ENCODE measurements around the gene EDEM3.
A peak's percentile ranks its signal among the peaks of the same experiment; 100 is the strongest.
"Not testable (repeated sequence)": the region's sequence is repeated elsewhere in the genome, so short reads cannot be mapped to it uniquely, and the experiment has no call there.

The EDEM3 gene

DNA sequence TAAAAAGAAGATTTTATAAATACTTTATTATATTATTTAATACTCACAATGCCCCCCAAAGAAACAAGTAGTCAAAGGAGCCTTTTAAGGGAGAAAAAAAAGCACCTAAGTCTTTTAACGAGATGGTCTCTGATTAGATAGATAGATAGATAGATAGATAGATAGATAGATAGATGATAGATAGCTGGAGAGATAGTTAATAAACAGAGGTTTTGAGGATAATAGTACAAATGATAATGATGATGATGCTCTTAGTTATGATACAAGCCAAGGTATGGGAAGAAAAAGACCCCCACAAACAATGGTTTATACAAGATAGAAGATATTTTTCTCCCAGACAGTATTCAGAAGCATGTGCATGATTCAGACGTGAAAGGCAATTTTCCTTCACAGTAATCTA, 14.6 kb upstream of the EDEM3 start:
- no peak for DNase-seq

DNA sequence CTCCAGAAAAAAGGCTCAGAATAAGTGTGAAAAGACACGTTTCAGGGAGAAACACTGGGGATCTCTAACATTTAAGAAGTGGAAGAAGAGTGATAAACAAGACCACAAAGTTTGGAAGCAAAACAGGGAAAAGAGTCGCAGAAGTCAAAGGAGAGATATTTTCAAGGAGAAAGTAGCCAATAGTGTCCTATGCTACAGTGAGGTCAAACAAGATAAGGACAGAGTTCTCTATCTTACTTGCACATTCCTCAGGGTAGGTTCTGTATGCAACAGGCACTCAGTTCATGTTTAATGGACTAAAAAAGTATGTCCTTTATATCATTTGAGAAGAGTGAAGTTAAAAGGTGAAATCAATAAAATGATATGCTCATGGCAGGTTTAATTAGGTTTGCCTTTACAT, 13.8 kb upstream of the EDEM3 start:
- DNase-seq: no peak

DNA sequence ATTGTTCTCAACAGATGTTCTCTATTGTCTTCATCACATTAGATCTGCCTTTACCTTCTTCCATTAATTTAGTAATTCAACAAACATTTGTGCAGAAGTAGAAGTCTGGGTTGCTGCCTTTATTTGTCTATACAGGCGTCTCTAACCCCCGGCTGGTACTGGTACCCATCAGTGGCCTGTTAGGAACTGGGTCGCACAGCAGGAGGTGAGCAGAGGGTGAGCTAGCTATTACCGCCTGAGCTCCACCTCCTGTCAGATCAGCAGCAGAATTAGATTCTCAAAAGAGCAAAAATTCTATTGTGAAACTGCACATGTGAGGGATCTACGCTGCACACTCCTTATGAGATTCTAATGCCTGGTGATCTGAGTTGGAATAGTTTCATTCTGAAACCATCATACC, 12.9 kb upstream of the EDEM3 start:
- no peak for DNase-seq

DNA sequence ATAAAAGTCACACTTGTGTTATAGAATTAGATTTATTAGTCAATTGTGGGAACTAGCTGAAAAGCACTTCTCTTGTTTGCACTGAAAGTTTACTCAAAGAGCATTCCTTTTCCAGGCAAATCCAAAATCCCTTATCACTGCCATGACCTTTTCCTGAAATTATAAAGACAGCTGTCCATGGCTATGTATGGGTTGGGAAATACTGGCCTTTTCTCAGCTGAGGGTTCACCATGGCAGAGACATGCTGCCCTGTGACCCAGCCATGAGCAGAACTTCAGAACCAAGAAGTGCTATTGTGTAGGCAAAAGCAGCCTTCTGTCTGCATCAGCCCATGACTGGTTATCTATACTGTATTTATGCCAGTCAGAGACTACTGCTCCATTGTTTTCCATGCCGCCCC, 9.8 kb upstream of the EDEM3 start:
- DNase-seq: no peak

DNA sequence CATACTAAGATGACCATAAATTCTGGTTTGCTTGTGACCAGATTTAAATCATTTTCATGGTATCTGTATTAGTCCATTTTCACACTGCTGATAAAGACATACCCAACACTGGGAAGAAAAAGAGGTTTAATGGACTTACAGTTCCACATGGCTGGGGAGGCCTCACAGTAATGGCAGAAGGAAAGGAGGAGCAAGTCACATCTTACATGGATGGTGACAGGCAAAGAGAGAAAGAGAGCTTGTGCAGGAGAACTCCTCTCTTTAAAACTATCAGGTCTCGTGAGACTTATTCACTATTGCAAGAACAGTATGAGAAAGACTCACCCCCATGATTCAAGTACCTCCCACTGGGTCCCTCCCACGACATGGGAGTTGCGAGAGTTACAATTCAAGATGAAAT, 8.9 kb upstream of the EDEM3 start:
- DNase-seq: not testable (repeated sequence)

DNA sequence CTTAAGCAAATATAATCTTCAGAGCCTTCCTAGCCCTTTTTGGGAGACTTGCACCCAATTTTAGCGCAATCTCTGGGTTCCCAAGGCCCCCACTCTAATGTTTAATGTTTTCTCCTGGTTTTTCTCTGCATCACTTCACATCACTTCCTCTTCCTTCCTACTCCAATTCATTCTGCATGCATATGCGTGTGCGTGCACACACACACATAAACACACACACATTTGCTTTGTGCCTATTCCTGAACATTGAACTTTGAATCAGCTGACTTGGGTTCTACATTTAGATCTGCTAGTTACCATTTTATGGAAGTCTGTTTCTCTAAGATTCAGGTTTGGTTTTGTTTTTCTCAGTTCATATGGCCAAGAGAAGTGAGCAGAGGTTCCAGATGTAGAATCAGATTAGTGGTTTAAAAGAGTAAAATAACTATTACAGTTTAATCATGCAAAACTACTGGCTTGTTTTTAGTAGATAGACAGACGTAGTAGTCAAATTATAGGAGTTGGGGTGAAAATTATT, 7.4 kb upstream of the EDEM3 start:
- no peak for DNase-seq

DNA sequence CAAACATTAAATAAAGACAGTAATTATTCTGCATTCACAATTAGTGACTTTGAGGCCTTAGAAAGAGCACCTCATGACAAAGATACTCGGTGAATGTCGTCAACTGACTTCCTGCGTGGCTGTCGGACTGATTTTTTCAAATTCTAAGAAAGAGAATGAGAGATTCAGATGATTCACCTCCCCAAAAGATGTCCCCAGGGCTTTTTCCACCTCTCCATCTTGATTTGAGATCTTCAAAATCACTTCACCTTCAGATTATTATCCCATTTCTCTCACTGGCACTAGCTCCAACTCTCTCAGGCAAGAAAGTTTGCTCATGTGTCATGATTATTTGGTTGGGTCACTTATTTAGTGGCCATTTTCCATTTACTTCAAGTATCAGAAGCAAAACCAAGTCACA, 5.0 kb upstream of the EDEM3 start:
- no peak for DNase-seq

DNA sequence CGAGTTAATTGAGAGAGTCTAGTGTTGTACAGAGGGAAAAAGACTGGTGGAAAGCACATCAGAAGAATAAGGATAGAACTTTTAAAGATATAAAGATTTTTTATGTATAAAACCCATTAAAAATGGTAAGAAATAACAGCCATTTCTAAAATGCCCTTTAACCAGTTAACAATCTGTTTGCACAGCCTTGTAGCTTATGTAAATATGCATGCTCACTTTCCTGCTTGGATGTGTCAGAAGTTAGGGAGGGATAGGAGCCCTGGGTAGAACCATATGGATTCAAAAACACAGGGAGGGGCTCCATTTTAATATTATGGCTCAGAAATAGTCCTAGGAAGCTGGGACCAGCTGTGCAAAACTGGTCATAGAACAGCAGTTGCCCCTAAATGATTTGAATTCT, 4.5 kb upstream of the EDEM3 start:
- no peak for DNase-seq

DNA sequence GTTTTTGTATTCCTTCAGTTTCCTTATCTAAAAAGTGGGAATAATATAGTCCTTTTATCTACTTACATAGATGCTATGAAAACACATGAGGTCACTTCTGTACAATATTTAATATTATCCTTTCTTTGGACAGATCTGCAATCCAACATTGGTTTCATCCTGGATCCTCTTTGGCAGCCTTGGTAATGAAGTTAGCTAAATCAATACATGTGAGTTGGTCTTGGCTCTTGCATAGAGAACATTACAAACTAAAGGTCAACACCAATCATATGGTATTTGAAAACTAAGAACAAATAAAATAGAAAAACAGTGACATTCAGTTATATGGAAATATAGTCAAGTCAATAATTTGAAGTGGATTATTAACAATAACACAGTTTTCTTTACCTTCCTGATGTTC, 3.2 kb upstream of the EDEM3 start:
- no peak for DNase-seq

DNA sequence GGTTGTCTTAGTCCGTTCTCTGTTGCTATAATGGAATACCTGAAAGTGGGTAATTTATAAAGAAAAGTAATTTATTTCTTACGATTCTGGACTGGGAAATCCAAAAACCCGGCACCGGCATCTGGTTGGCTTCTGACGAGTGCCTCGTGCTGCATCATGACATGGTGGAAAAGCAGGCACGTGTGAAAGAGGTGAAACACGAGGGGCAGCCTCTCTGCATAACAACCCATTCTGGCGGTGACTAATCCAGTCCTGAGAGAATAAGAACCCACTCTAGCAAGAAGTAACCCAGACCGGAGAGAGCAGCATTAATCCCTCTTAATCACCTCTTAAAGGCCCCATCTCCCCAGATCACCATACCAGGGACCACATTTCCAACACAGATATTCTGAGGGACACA, 2.7 kb upstream of the EDEM3 start:
- no peak for DNase-seq

DNA sequence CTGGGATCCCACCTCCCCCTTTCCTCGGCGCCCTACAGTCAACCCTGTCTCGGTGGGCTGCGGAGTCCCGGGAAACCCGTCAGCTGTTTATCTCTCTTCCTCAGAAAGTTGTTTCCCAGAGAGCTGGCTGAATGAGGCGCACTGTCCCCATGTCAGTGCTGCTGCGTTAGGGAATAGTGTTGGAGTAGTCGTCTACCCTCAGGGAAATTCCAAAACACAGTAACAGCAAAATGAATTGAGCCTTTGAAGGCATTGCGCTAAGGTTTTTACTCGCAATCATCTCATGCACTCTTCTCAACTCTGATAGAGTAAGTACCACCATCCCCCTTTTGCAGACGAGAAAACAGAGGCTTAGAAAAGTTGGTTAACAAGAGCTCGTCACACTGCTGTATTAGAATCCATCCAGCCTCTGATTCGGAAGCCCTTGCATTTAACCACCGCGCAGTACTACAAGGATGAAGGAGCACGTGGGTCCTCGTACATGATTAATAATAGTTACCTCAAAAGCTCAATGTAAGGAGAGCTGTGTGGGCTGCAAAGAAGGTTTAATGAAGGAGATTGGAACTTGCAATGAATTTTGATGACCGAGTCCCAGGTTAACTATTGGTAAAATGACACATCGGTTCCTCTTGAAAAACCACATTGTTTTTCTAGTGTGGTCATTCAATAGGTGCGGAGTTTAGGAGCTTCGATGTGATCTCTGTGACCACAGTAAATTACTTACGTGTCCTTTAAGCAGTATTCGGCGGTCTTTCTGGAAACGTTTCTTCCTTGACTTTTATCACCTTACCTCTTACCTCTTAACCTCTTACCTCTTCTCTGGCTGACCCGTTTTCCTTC, 788 bp upstream of the EDEM3 start:
- DNase-seq: peak; percentile 43 to 45

DNA sequence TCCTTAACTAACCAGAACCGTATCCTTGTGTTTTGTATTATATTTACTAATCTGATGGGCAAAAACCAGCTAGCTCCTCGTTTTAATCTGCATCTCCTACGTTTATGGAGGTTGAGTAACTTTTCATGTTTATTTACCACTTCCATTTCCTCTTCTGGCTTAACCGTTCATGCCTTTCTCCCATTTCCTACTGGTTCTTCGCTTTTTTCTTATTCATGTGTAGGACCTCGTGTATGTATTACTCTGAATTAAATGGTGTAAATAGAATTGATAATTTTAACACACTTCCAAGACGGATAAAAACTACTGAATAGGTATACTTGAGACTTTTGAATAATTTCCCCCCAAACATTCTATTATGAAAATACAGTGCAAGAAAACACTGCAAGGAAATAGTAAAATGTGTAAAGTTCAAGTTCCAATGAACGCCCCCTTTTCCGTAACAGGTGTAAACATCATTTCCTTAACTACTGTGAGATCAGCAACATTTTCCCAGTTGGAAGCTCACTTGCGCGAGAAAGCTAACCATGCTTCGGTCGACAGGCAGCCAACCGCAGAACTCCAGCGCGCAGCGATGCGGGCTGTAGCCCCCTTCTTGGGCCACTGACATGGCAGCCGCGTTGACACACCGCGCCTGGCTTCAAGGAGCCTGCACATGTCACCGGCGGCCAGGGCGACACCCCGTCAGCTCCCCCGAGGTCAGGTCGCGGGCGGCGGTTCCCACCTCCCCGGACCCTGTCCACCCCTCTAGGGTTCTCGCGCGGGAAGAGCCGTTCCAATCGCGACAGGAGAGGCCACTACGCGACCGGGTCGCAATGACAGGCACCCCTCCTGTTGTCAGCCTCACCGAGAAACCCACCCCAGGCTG, 816 bp downstream of the EDEM3 start:
- DNase-seq: no peak

DNA sequence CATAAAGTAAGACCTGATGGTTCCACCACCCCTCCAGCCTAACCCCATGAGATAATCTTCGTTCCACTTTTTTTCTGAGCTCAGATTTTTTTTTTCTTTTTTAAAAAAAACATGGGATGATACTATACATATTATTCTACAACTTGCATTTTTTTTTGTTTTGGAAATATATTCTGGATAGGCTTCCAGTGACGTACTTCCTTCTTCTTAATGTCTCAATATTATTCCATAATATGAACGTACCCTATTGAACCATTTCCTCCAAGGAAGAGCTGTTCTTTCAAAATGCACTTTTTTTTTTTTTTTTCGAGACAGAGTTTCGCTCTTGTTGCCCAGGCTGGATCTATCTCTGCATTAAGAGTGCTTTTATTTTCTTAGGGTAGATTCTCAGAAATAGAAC, 1.5 kb downstream of the EDEM3 start:
- no peak for DNase-seq

DNA sequence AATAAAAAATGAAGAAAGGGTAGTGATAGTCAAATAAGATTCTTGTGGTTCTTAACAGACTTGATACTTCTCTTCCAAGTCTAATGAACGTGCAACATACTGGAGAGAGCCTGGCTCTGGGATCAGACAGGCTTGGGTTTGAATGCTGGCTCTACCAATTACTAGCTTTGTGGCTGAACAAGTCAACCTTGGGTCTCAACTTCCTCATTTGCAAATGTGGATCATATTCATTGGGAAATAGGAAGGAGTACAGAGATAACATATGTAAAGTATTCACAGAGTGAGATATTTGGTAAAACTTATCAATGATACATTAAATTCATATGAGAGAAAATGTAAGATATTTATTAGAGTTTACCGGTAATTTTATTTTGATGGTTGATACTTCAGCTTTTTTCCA, 2.0 kb downstream of the EDEM3 start:
- no peak for DNase-seq

DNA sequence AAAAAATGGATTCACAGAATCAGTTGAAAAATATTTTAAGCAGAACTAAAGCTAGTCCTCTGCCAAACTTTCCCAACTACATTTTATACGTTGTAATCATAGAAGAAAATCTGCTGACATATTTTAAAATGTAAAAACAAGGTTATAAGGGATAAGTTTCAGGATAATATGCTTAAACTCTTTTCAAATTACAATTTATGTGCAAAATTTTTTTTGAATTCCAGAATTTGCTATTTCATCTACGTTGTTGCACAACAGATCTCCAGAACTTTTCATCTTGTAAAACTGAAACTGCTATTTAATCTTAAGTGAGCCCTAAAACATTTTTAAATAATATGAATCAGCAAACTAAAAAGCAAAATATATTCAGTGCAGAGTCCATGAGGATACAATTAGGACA, 5.9 kb downstream of the EDEM3 start:
- DNase-seq: no peak

DNA sequence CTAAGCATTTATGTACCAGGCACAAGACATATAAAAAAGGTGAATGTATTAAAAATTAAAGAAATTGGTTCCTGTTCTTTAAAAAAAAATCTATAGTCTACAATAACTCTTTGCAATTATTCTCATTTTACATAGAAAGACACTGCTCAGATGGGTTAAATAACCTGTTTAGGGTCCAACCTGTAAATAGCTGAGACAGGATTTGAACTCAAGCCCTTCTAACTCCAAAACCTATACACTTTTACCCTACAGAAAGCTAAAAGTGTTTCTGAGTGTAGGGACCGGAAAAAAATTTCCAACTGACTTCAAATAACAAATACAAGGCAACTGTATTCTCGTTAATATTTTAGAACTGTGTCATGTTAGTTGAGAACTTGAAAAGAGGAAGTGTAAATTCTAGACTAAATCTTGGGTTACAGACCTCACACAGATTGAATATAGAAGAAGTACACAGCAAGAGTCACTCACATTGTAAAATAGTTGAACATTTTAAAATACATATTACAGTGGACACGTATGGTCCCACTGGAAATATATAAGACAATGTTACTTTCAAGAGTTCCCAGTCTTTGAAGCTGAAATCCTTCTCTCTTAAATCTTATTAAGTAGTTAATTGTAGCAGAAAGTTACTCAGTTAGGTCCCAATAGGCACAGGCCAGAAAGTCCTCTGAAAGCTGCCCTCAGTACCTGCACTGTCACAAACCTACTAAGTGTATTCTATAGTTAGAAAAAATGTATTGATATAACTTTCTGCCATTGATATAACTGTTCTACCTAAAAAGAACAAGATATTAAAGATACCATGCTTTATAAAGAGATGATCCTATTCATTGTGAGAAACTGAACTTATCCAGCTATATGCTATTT, 7.3 kb downstream of the EDEM3 start:
- no peak for DNase-seq

DNA sequence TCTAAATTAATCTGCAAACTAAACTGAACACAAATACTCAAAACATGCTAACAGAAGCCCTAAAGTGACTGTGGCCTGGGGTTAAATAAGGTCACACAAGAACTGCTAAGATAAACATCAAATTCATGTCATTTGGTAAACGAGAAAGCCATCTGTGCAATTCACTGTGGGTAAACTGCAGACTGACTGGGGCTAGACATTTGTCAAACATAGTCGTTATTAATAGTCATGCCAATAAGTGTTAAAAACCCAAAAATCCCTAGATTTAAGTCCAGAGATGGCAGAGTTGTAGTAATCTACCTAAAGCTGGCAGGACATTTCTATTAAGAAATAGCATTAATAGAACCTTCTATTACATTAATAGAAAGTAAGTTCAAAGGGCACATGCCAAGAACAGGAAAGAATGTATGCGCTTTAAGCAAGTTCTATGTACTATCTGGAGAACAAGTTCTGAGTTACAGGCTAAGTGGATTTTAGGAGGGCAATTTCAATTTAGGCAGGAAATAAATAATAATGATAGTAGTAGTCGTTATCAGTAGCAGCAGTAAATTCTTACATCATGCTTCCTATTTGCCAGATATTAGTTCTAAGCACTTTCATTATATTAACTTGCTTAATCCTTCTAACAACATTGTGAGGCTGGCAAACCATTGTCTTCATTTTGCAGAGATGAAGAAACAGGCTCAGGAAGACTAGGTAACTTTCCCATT, 8.6 kb downstream of the EDEM3 start:
- no peak for DNase-seq

DNA sequence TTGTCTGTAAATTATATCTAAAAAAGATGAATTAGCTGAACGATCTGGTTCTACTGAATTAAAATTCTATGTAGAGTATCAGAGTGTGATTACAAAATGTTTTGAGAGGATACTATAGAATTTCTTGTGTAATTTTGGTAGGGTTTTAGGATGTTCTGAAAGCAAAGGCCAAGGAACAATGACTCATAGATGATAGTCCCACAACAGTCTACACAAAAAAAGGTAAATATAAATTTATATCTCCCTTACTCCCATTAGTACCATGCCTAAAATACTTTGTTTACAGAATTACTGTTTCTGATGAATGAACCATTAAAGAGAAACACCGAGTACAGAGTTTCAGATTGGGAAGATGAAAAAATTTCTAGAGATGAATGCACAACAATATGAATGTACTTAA, 9.5 kb downstream of the EDEM3 start:
- no peak for DNase-seq

DNA sequence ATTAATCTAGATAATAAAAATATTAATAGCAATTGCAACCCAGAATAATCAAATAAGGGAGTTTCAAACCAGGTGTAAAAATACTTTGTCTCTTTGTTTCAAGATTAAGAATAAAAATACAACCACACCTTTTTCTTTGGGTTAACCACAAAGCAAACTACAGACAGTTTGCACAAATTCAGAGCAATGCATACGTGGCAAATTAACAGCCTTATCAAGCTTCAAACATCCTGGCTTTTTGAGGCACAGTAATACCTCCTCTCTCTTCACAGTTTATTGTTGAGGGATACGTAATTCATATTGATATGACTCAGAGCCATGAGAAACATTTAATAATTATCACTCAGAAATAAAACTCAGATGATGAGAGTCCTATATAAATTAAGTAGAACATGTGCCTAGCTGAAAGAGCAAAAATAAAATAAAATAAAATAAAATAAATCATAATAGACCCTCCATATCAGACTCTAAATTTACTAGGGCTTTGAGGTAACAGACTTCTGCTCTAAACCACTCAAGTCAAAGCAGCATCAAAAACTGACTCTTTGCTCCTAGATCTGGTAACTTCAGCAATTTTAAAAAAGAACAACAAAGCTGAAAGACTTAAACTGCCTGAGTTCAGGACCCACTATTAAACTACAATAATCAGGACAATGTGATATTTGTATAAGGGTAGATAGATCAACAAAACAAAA, 11.4 kb downstream of the EDEM3 start:
- DNase-seq: no peak

DNA sequence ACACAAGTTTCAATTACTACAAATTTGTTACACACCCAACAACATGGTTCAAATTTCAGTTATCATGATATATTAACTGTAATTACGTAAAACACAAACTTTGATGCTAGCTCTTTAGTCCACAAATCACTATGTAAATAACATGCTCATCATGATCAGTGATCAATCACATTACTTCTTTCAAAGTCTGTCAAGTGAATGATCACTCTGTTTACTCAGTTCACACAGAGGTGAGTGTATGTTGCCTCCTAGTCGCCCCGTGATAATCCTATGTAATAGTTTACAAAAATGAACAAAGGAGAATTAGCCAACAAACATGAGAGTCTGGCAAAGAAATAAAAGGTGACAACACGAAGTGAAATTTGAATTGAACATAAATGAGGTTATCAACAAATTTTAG, 14.3 kb downstream of the EDEM3 start:
- DNase-seq: no peak

DNA sequence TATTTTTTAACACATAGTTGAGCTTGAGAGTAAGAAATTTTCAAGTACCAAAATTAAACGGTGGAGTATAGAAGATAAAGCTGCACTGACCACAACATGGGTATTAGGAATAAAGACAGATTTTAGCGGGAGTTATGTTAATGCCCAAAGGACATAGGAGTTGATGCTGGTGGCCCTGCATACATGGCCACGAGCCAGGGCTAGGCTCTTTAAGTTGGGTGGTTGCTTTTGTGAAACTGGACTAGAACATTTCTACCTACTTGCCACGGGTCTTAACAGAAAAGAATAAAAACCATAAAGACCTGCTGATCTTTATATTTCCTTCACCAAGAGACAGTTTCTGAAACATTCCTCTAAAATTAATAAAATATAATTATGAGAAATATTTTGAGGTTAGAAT, 14.9 kb downstream of the EDEM3 start:
- no peak for DNase-seq

DNA sequence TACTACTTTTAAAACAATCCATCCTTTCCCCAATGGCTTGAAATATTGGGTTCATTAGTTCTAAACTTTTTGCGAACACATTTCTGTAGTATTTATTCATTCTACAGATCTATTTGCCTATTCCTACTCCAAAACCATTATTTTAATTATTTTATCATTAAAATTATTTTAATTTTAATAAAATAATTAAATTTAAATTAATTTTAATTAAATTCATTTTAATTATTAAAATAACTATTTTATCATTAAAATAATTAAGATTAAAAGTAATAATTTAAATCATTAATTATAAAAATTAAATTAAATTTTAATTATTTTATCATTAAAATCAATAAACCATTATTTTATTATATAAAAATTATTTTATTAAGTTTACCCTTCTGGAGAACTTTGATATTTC, 15.6 kb downstream of the EDEM3 start:
- no peak for DNase-seq

All from activated T-cell treated with anti-CD3 and anti-CD28 coated beads, Interleukin-2, amount 50 U/mL, for 48 hours (primary cell).